SH-SY5Y (cell line): ENCODE measurements around the gene PARP11.

Source experiments
- GATA2 ChIP-seq: IDR thresholded peaks from 2 replicates; pipeline ENCODE4 v1.6.1; 2011; ENCODE audit warnings: mild to moderate bottlenecking, low read depth, low read length
- GATA3 ChIP-seq: IDR thresholded peaks from 2 replicates; pipeline ENCODE4 v1.6.1; 2011; ENCODE audit warnings: low read depth, mild to moderate bottlenecking, low read length, moderate library complexity

DNA sequence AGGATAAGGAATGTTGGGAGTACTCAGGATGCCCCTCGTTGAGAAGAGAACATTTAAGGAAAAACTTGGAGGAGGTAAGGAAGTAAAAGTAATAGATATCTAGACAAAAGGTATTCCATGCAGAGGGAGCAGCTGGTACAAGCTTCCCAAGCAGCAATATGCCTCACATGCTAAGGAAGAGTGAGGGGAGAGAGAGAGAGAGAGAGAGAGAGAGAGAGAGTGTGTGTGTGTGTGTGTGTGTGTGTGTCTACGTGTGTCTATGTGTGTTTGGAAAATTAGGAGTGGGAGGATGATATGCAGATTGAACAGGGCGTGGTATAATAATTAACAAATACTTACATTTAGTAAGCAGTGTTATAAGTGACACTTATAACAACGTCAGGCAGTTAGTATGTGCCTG is 9.2 kb upstream of the PARP11 start:
- TF ChIP-seq GATA2 (no peak), GATA3 (no peak)
